GM19351 (cell line): Measurements from ENCODE around the gene CRTC2.
"Not testable (repeated sequence)": the region's sequence is repeated elsewhere in the genome, so short reads cannot be mapped to it uniquely, and the experiment has no call there.

ENCODE experiments used
- ATAC-seq: cut with Tn5 transposase; IDR thresholded peaks from one replicate; pipeline ENCODE4 v1.9.1; 2021; ENCODE audit warnings: mild to moderate bottlenecking, moderate library complexity; ENCODE audit not compliant: unreplicated experiment

The CRTC2 gene

GRCh38 chr1:153929981-153930948 lies 28.1 kb downstream of the CRTC2 start:
- no peak for ATAC-seq

GRCh38 chr1:153929426-153929825 lies 29.0 kb downstream of the CRTC2 start:
- ATAC-seq, result no peak

GRCh38 chr1:153928791-153929341 lies 29.5 kb downstream of the CRTC2 start:
- ATAC-seq, result no peak

GRCh38 chr1:153928245-153928644 lies 30.2 kb downstream of the CRTC2 start:
- no peak for ATAC-seq

GRCh38 chr1:153926405-153926804 lies 32.0 kb downstream of the CRTC2 start:
- ATAC-seq, result no peak

- ATAC-seq, result peak; percentile 91
Observed at GRCh38 chr1:153922972-153923925, 35.2 kb downstream of the CRTC2 start, which contains the start of gene GATAD2B. Gene GATAD2B (minus strand): TSS chr1:153922972. CDS start chr1:153828347, 94,625 bp downstream.

GRCh38 chr1:153922076-153922971 lies 36.1 kb downstream of the CRTC2 start:
- peak; percentile 16 for ATAC-seq

GRCh38 chr1:153921803-153922075 lies 36.7 kb downstream of the CRTC2 start:
- no peak for ATAC-seq

GRCh38 chr1:153921080-153921802 lies 37.2 kb downstream of the CRTC2 start:
- ATAC-seq, result no peak

- no peak for ATAC-seq
Observed at GRCh38 chr1:153919876-153920852, 38.2 kb downstream of the CRTC2 start.

GRCh38 chr1:153916297-153916696 lies 42.1 kb downstream of the CRTC2 start:
- ATAC-seq, result no peak

- ATAC-seq, result no peak
Observed at GRCh38 chr1:153912349-153912748, 46.1 kb downstream of the CRTC2 start.

- ATAC-seq, result not testable (repeated sequence)
Observed at GRCh38 chr1:153910560-153910959, 47.9 kb downstream of the CRTC2 start.

- no peak for ATAC-seq
Observed at GRCh38 chr1:153908071-153908470, 50.3 kb downstream of the CRTC2 start.

GRCh38 chr1:153907134-153907533 lies 51.3 kb downstream of the CRTC2 start:
- no peak for ATAC-seq

- no peak for ATAC-seq
Observed at GRCh38 chr1:153906396-153906795, 52.0 kb downstream of the CRTC2 start.

GRCh38 chr1:153905908-153906307 lies 52.5 kb downstream of the CRTC2 start:
- not testable (repeated sequence) for ATAC-seq

GRCh38 chr1:153903841-153904455 lies 54.5 kb downstream of the CRTC2 start:
- ATAC-seq, result no peak
